Epidermal melanocyte (primary cell): ENCODE measurements around the gene ARHGAP40.

Source experiments
- DNase-seq: peaks from one replicate; pipeline ENCODE4 v3.0.0; 2011; ENCODE audit warnings: low spot score; ENCODE audit not compliant: insufficient read length

Gene ARHGAP40

GRCh38 chr20:38617011-38617829 lies 15.6 kb downstream of the ARHGAP40 start:
- DNase-seq, result no peak

GRCh38 chr20:38617830-38618196 lies 16.2 kb downstream of the ARHGAP40 start:
- DNase-seq, result no peak

GRCh38 chr20:38620441-38620840 lies 18.8 kb downstream of the ARHGAP40 start:
- DNase-seq, result no peak

- no peak for DNase-seq
These were observed 21.5 kb downstream of the ARHGAP40 start for GRCh38 chr20:38623061-38623460.

GRCh38 chr20:38624084-38624483 lies 22.5 kb downstream of the ARHGAP40 start:
- no peak for DNase-seq

GRCh38 chr20:38625896-38626295 lies 24.3 kb downstream of the ARHGAP40 start:
- DNase-seq, result no peak

- DNase-seq, result no peak
These were observed 25.5 kb downstream of the ARHGAP40 start for GRCh38 chr20:38626921-38627659.

GRCh38 chr20:38628580-38629470 lies 27.2 kb downstream of the ARHGAP40 start:
- no peak for DNase-seq

- no peak for DNase-seq
These were observed 28.4 kb downstream of the ARHGAP40 start for GRCh38 chr20:38629979-38630378.

GRCh38 chr20:38630727-38631126 lies 29.1 kb downstream of the ARHGAP40 start:
- no peak for DNase-seq

GRCh38 chr20:38631155-38632022 lies 29.8 kb downstream of the ARHGAP40 start:
- no peak for DNase-seq

GRCh38 chr20:38633577-38634093 lies 32.0 kb downstream of the ARHGAP40 start:
- peak; percentile 64 for DNase-seq

GRCh38 chr20:38635721-38636288 lies 34.2 kb downstream of the ARHGAP40 start:
- no peak for DNase-seq

GRCh38 chr20:38640521-38640920 lies 38.9 kb downstream of the ARHGAP40 start:
- DNase-seq, result no peak

- no peak for DNase-seq
These were observed 40.9 kb downstream of the ARHGAP40 start for GRCh38 chr20:38642498-38642897.

GRCh38 chr20:38644588-38645260 lies 43.1 kb downstream of the ARHGAP40 start:
- no peak for DNase-seq

GRCh38 chr20:38645351-38645750 lies 43.7 kb downstream of the ARHGAP40 start:
- DNase-seq, result no peak

GRCh38 chr20:38645980-38646858 lies 44.6 kb downstream of the ARHGAP40 start:
- peak; percentile 82 for DNase-seq
